Measurements from ENCODE around the gene NDUFAF5.
"Not testable (repeated sequence)": the region's sequence is repeated elsewhere in the genome, so short reads cannot be mapped to it uniquely, and the experiment has no call there.

Gene NDUFAF5

DNA sequence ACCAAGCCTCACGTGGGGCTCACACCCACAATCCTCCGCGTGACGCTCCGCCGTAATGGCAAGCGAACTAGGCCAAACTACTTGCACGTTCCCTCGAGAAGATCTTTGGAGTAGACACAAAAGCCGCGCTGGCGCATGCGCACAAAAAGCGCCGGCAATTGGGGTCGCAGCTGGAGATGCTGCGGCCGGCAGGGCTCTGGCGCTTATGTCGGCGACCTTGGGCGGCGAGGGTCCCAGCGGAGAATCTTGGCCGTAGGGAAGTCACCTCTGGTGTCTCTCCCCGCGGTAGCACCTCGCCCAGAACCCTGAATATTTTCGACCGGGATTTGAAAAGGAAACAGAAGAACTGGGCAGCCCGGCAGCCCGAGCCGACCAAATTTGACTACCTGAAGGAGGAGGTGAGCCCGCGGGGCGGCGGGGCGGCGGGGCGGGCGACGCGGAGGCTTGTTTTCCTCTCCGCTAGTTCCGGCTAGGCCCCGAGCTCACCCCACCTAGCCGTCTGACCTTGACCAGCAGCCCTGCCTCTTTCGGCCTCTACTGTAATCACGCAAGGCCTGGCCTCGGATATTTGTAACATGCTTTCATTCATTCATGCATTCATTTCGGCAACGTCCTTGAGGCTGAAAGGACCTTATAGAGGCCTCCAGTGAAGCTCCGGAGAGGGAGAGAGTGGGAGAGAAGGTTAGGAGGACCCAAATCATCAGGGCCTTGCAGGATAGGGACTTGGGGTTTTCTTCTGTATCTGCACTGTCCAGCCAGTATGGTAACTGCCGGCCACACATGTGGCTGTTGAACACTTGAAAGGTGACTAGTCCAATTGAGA, at the start of gene NDUFAF5, which contains the start of gene ESF1:
TSS of gene NDUFAF5 (plus strand) at position 136 of the 823 bp plus-strand sequence. CDS start at position 177, 41 bp downstream.
TSS of gene ESF1 (minus strand) at position 27 of the 823 bp plus-strand sequence. CDS start 1,779 bp downstream, outside the sequence.
- peaks cover 12% of the 10 kb centered on the region for H3K36me3 Mint-ChIP-seq
- peak within 1 kb of the TSS; percentile 98 for H3K27ac Mint-ChIP-seq
- peaks cover 60% of the 10 kb centered on the region for H3K4me1 Mint-ChIP-seq (ENCODE audit: low read depth)
- no peaks in the 10 kb centered on the region for H3K9me3 Mint-ChIP-seq (ENCODE audit: low read depth)
- no peaks in the 10 kb centered on the region for H3K27me3 Mint-ChIP-seq
- H3K4me3 Mint-ChIP-seq, result peak within 1 kb of the TSS; percentile 100

GRCh38 chr20:13735826-13736225, 49.0 kb upstream of the NDUFAF5 start:
- peaks cover 4% of the 10 kb centered on the region for H3K9me3 Mint-ChIP-seq (ENCODE audit: low read depth)
- no peak overlapping the region for H3K27ac Mint-ChIP-seq
- no peaks in the 10 kb centered on the region for H3K27me3 Mint-ChIP-seq
- H3K4me3 Mint-ChIP-seq, result no peak overlapping the region
- peaks cover 5% of the 10 kb centered on the region for H3K4me1 Mint-ChIP-seq (ENCODE audit: low read depth)
- H3K36me3 Mint-ChIP-seq, result peaks cover 36% of the 10 kb centered on the region

DNA sequence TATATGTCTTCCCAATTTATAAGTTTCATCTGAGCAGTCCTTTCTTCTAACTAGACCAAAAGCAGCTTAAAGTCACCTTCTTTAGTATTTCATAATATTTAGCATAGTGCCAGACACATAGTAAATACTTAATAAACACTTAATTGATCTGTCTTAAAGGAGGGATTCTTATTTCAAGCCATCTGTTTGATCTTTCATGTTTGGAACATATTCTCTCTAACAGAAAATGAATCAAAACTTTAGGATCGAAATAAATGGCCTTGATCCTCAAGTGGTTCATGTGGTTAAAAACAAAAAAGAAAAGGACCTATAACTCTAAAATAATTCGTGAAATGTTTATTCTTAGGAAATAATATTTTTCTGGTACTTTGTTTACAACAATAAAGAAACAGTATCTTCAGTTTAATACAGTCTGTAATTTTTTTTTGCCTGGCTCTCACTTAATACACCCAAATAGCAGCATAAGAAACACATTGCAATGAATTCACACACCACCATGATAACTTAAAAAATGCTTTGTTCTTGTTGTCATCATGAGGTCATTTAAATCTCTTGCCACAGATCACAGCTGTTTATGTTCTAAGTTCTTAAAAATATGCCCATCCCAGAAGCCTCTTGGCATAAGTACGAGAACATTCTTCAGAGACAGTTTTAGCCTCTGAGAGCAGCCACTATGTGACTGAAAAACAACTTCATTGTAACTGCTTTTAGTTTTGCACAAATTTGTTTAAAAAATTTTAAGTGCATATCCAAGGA, 48.2 kb upstream of the NDUFAF5 start:
- Mint-ChIP-seq H3K36me3 (peaks cover 41% of the 10 kb centered on the region), H3K27ac (no peak overlapping the region), H3K9me3 (ENCODE audit: low read depth) (peaks cover 10% of the 10 kb centered on the region), H3K4me1 (ENCODE audit: low read depth) (peaks cover 10% of the 10 kb centered on the region), H3K27me3 (no peaks in the 10 kb centered on the region), H3K4me3 (no peak overlapping the region)

DNA sequence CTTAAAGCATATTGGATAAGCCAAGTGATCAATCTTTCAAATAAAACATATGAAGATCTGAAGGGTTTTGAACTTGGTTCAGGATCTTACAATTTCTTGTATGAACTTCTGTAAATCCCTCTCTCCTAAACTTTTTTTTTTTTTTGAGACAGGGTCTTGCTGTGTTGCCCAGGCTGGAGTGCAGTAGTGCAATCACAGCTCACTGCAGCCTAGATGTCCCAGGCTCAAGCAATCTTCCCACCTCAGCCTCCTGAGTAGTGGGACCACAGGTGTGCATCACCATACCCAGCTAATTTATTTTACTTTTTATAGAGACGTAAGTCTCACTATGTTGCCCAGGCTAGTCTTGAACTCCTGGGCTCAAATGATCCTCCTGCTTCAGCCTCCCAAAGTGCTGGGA, 46.6 kb upstream of the NDUFAF5 start:
- H3K27me3 Mint-ChIP-seq; H3K4me3 Mint-ChIP-seq; H3K27ac Mint-ChIP-seq; H3K9me3 Mint-ChIP-seq (ENCODE audit: low read depth): not testable (repeated sequence)
- Mint-ChIP-seq H3K4me1 (ENCODE audit: low read depth) (peaks cover 13% of the 10 kb centered on the region), H3K36me3 (peaks cover 48% of the 10 kb centered on the region)

DNA sequence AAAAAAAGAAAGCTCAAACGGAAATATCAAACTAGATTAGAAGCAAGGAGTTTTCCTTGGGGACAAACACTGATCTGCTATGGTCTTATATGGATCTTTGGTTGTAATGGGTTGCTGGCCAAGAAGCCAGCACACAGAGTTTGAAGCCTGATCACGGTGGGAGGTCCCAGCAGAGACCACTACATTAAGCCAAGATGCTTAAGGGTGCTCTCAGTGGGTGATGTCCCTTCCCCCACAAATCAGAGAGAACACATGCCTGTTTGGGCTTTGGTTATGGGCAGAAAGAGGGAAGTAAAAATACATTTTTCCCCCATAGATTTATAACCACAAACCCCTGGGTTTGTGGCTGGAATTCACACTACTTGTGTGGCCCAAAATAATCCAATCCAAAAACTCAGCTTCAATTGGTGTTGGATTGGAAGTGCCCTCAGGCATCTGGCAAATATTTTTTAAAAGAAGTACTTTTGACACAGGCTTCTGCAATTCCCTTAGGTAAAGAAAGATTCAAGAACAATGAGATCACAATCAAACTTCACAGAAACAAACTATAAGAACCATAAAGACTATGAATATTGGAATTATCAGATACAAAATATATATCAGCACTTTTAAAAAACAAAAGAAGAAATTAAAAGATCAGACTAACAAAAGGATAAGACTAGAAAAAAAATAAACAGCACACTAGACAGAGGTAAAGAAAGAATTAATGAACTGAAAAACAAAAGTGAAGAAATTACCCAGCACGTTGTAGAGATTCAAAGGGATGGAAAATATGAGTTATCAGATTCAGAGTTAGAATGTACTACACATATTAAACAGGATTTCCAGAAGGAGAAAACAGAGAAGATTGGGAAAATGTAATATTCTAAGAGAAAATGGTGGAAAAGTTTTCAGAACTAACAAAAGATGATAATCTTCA, 44.8 kb upstream of the NDUFAF5 start:
- Mint-ChIP-seq H3K27ac (no peak overlapping the region), H3K9me3 (ENCODE audit: low read depth) (peaks cover 10% of the 10 kb centered on the region), H3K36me3 (peaks cover 51% of the 10 kb centered on the region), H3K27me3 (no peaks in the 10 kb centered on the region), H3K4me1 (ENCODE audit: low read depth) (peaks cover 16% of the 10 kb centered on the region), H3K4me3 (no peak overlapping the region)

DNA sequence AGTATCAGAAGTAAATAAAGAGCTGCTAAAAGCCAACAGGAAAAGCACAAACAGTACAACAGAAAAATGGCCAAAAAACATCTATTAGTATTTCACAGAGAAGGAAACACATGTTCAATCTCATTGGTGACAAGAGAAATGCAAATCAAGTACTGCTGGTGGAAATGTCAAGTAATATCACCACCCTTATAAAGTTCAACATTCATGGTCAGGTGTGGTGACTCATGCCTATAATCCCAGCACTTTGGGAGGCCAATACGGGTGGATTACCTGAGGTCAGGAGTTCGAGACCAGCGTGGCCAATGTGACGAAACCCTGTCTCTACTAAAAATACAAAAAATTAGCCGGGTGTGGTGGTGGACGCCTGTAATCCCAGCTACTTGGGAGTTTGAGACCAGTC, 42.9 kb upstream of the NDUFAF5 start:
- Mint-ChIP-seq H3K36me3 (peaks cover 51% of the 10 kb centered on the region), H3K9me3 (ENCODE audit: low read depth) (peaks cover 10% of the 10 kb centered on the region), H3K27me3 (no peaks in the 10 kb centered on the region), H3K4me1 (ENCODE audit: low read depth) (peaks cover 14% of the 10 kb centered on the region), H3K4me3 (no peak overlapping the region), H3K27ac (no peak overlapping the region)

- Mint-ChIP-seq H3K36me3 (peaks cover 44% of the 10 kb centered on the region), H3K9me3 (ENCODE audit: low read depth) (peaks cover 10% of the 10 kb centered on the region), H3K4me3 (no peak overlapping the region), H3K4me1 (ENCODE audit: low read depth) (peaks cover 14% of the 10 kb centered on the region), H3K27me3 (no peaks in the 10 kb centered on the region), H3K27ac (no peak overlapping the region)
Measured at GRCh38 chr20:13744352-13744751, 40.5 kb upstream of the NDUFAF5 start.

- H3K9me3 Mint-ChIP-seq (ENCODE audit: low read depth), result peaks cover 7% of the 10 kb centered on the region
- H3K36me3 Mint-ChIP-seq, result peaks cover 36% of the 10 kb centered on the region
Measured at GRCh38 chr20:13745784-13746183, 39.0 kb upstream of the NDUFAF5 start.

DNA sequence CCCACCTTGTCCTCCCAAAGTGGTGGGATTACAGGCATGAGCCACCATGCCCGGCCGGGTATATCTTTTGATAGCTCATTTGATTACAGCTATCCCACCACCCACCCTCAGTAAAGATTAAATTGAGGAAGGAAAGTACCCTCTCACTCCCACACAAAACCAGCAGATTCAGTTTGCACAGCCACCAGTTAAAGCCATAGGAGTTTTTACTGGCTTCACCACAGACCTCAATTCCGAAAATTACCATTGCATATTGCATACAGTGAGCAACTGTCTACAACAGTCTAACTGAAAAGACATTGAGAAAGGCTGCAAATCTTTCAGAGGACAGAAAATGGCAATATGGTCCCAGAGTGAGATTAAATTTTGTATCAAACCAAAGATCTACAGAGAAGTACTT, 35.0 kb upstream of the NDUFAF5 start:
- Mint-ChIP-seq H3K36me3 (peaks cover 10% of the 10 kb centered on the region), H3K4me3 (no peak overlapping the region), H3K27me3 (no peaks in the 10 kb centered on the region), H3K4me1 (ENCODE audit: low read depth) (peaks cover 1% of the 10 kb centered on the region), H3K9me3 (ENCODE audit: low read depth) (no peaks in the 10 kb centered on the region), H3K27ac (no peak overlapping the region)

More at GRCh38 chr20:13745784-13746183, 39.0 kb upstream of the NDUFAF5 start:
- no peak overlapping the region for H3K4me3 Mint-ChIP-seq
- no peak overlapping the region for H3K27ac Mint-ChIP-seq
- no peaks in the 10 kb centered on the region for H3K27me3 Mint-ChIP-seq
- peaks cover 11% of the 10 kb centered on the region for H3K4me1 Mint-ChIP-seq (ENCODE audit: low read depth)

- Mint-ChIP-seq H3K4me3 (no peak overlapping the region), H3K4me1 (ENCODE audit: low read depth) (no peaks in the 10 kb centered on the region), H3K36me3 (peaks cover 7% of the 10 kb centered on the region)
Measured at GRCh38 chr20:13753436-13754036, 31.3 kb upstream of the NDUFAF5 start.

GRCh38 chr20:13755809-13756208, 29.0 kb upstream of the NDUFAF5 start:
- peaks cover 11% of the 10 kb centered on the region for H3K36me3 Mint-ChIP-seq
- no peak overlapping the region for H3K4me3 Mint-ChIP-seq
- no peaks in the 10 kb centered on the region for H3K9me3 Mint-ChIP-seq (ENCODE audit: low read depth)
- no peak overlapping the region for H3K27ac Mint-ChIP-seq
- no peaks in the 10 kb centered on the region for H3K4me1 Mint-ChIP-seq (ENCODE audit: low read depth)
- no peaks in the 10 kb centered on the region for H3K27me3 Mint-ChIP-seq

More at GRCh38 chr20:13753436-13754036, 31.3 kb upstream of the NDUFAF5 start:
- H3K27ac Mint-ChIP-seq, result no peak overlapping the region
- H3K27me3 Mint-ChIP-seq, result no peaks in the 10 kb centered on the region
- H3K9me3 Mint-ChIP-seq (ENCODE audit: low read depth), result no peaks in the 10 kb centered on the region

- Mint-ChIP-seq H3K27ac (no peak overlapping the region), H3K4me3 (no peak overlapping the region), H3K27me3 (no peaks in the 10 kb centered on the region), H3K36me3 (peaks cover 11% of the 10 kb centered on the region), H3K4me1 (ENCODE audit: low read depth) (no peaks in the 10 kb centered on the region), H3K9me3 (ENCODE audit: low read depth) (no peaks in the 10 kb centered on the region)
Measured at GRCh38 chr20:13756551-13756950, 28.3 kb upstream of the NDUFAF5 start.

- H3K4me1 Mint-ChIP-seq (ENCODE audit: low read depth), result no peaks in the 10 kb centered on the region
- no peak overlapping the region for H3K4me3 Mint-ChIP-seq
- no peaks in the 10 kb centered on the region for H3K9me3 Mint-ChIP-seq (ENCODE audit: low read depth)
- H3K27me3 Mint-ChIP-seq, result no peaks in the 10 kb centered on the region
- no peak overlapping the region for H3K27ac Mint-ChIP-seq
- H3K36me3 Mint-ChIP-seq, result peaks cover 11% of the 10 kb centered on the region
Measured at GRCh38 chr20:13758884-13759283, 25.9 kb upstream of the NDUFAF5 start.

GRCh38 chr20:13760451-13760946, 24.3 kb upstream of the NDUFAF5 start:
- not testable (repeated sequence) for H3K4me1 Mint-ChIP-seq (ENCODE audit: low read depth); H3K9me3 Mint-ChIP-seq (ENCODE audit: low read depth); H3K4me3 Mint-ChIP-seq; H3K27ac Mint-ChIP-seq; H3K27me3 Mint-ChIP-seq
- peaks cover 17% of the 10 kb centered on the region for H3K36me3 Mint-ChIP-seq

Data from activated naive CD8-positive, alpha-beta T cell (primary cell).